K562 (cell line): ENCODE measurements around the gene PCDH9. TPM values are rescaled to one million over a fixed set of nuclear protein-coding genes. Genes with fewer than 3 reads are reported as not detected.

Source experiments
- CXXC5 ChIP-seq: fragments of 250-450 bp; sonication (Bioruptor Pico); IDR thresholded peaks from 2 replicates; pipeline ENCODE4 v1.8.0; 2022; ENCODE audit warnings: inconsistent platforms, mild to moderate bottlenecking, moderate library complexity
- FOXK2 ChIP-seq, 2 experiments: fragments of 450-650 bp; IDR thresholded peaks in 1 of 2; conservative IDR thresholded peaks in 1 of 2; 2 replicates each; pipeline ENCODE4 v1.6.1; 2016; ENCODE audit warnings: low read depth in 2 of 2, mild to moderate bottlenecking in 1 of 2
- KLF13 ChIP-seq: fragments of 450-650 bp; IDR thresholded peaks from 2 replicates; pipeline ENCODE4 v1.6.1; 2016; ENCODE audit warnings: missing genetic modification characterization, low read depth, mild to moderate bottlenecking, missing compliant biosample characterization, moderate library complexity, borderline replicate concordance
- MBD2 ChIP-seq: sonication (generic); IDR thresholded peaks from 2 replicates; pipeline ENCODE4 v1.6.1; 2016; ENCODE audit warnings: low read depth, borderline replicate concordance
- NFE2 ChIP-seq: IDR thresholded peaks from 2 replicates; pipeline ENCODE4 v1.6.1; 2014; ENCODE audit warnings: antibody characterized with exemption, low read depth
- NR4A1 ChIP-seq, 2 experiments: fragments of 250-450 bp in 1 of 2; fragments of 450-650 bp in 1 of 2; sonication (Bioruptor Pico) in 1 of 2; IDR thresholded peaks; 2 replicates each; pipeline versions ENCODE4 v1.4.0 to v1.6.1; 2016 to 2020; ENCODE audit warnings: mild to moderate bottlenecking in 2 of 2, missing compliant biosample characterization in 1 of 2, missing genetic modification characterization in 1 of 2, moderate library complexity in 1 of 2
- POLR2H ChIP-seq: IDR thresholded peaks from 2 replicates; pipeline ENCODE4 v1.6.1; 2016; ENCODE audit warnings: missing genetic modification characterization, low read depth, mild to moderate bottlenecking, control low read depth, missing compliant biosample characterization, moderate library complexity
- SAFB2 ChIP-seq: fragments of 200-400 bp; formaldehyde crosslinking; IDR thresholded peaks from 2 replicates; pipeline ENCODE4 v1.6.1; 2018; ENCODE audit warnings: borderline replicate concordance, low read length, low read depth, moderate library complexity; ENCODE audit not compliant: severe bottlenecking
- ZNF696 ChIP-seq: fragments of 250-450 bp; sonication (Bioruptor Pico); conservative IDR thresholded peaks from 2 replicates; pipeline ENCODE4 v1.4.0; 2020; ENCODE audit warnings: mild to moderate bottlenecking, moderate library complexity
- polyA plus RNA-seq, 8 experiments: library from polyadenylated mRNA; depleted of rRNA in 4 of 8; stranded (reverse) in 5 of 8; unstranded in 3 of 8; fragments of >200 nt; fragmentation: Nextera tagmentation in 2 of 8; fragmentation: Illumina TruSeq in 1 of 8; extraction: Ambion mirVana in 2 of 8; extraction: Trizol in 1 of 8; gene quantifications; 2 replicates each; pipeline versions ENCODE4 v1.2.1 to v1.2.3, GENCODE V29; 2011 to 2014; ENCODE audit warnings: inconsistent platforms in 1 of 8, missing spikeins in 1 of 8
- total RNA-seq, 7 experiments: library from RNA; depleted of rRNA in 6 of 7; stranded (reverse); fragments of >200 nt in 6 of 7; fragmentation: Illumina TruSeq in 2 of 7; extraction: Trizol in 2 of 7; gene quantifications; 2 replicates each; pipeline versions ENCODE4 v1.2.1 to v1.2.3, GENCODE V29; 2011 to 2021; ENCODE audit warnings: low replicate concordance in 1 of 7
- TF ChIP-seq, protein P1 (sequence below): fragments of 250-450 bp; sonication (Bioruptor Pico); IDR thresholded peaks from 2 replicates; pipeline ENCODE4 v1.8.0; 2021; ENCODE audit warnings: mild to moderate bottlenecking, moderate library complexity
- TF ChIP-seq, protein P2 (sequence below): fragments of 450-650 bp; IDR thresholded peaks from 2 replicates; pipeline ENCODE4 v1.6.1; 2016; ENCODE audit warnings: mild to moderate bottlenecking
- TF ChIP-seq, protein P3 (sequence below): fragments of 250-450 bp; sonication (Bioruptor Pico); IDR thresholded peaks from 2 replicates; pipeline ENCODE4 v1.5.0; 2021; ENCODE audit warnings: mild to moderate bottlenecking, moderate library complexity

PCDH9 gene
- total and polyA plus RNA-seq, 9 of the 15 experiments (the other 6 are each of a cell fraction or from before 2014, with no cell fraction given), result 1.1 to 6.7 (median 4.9) TPM

GRCh38 chr13:67136157-67136556 lies 94.0 kb downstream of the PCDH9 start (continued):
- TF ChIP-seq, protein P1, sequence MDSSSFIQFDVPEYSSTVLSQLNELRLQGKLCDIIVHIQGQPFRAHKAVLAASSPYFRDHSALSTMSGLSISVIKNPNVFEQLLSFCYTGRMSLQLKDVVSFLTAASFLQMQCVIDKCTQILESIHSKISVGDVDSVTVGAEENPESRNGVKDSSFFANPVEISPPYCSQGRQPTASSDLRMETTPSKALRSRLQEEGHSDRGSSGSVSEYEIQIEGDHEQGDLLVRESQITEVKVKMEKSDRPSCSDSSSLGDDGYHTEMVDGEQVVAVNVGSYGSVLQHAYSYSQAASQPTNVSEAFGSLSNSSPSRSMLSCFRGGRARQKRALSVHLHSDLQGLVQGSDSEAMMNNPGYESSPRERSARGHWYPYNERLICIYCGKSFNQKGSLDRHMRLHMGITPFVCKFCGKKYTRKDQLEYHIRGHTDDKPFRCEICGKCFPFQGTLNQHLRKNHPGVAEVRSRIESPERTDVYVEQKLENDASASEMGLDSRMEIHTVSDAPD (CRISPR knock-in tag), result no peak
- TF ChIP-seq, protein P2, sequence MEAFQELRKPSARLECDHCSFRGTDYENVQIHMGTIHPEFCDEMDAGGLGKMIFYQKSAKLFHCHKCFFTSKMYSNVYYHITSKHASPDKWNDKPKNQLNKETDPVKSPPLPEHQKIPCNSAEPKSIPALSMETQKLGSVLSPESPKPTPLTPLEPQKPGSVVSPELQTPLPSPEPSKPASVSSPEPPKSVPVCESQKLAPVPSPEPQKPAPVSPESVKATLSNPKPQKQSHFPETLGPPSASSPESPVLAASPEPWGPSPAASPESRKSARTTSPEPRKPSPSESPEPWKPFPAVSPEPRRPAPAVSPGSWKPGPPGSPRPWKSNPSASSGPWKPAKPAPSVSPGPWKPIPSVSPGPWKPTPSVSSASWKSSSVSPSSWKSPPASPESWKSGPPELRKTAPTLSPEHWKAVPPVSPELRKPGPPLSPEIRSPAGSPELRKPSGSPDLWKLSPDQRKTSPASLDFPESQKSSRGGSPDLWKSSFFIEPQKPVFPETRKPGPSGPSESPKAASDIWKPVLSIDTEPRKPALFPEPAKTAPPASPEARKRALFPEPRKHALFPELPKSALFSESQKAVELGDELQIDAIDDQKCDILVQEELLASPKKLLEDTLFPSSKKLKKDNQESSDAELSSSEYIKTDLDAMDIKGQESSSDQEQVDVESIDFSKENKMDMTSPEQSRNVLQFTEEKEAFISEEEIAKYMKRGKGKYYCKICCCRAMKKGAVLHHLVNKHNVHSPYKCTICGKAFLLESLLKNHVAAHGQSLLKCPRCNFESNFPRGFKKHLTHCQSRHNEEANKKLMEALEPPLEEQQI, result no peak
- TF ChIP-seq, protein P3, sequence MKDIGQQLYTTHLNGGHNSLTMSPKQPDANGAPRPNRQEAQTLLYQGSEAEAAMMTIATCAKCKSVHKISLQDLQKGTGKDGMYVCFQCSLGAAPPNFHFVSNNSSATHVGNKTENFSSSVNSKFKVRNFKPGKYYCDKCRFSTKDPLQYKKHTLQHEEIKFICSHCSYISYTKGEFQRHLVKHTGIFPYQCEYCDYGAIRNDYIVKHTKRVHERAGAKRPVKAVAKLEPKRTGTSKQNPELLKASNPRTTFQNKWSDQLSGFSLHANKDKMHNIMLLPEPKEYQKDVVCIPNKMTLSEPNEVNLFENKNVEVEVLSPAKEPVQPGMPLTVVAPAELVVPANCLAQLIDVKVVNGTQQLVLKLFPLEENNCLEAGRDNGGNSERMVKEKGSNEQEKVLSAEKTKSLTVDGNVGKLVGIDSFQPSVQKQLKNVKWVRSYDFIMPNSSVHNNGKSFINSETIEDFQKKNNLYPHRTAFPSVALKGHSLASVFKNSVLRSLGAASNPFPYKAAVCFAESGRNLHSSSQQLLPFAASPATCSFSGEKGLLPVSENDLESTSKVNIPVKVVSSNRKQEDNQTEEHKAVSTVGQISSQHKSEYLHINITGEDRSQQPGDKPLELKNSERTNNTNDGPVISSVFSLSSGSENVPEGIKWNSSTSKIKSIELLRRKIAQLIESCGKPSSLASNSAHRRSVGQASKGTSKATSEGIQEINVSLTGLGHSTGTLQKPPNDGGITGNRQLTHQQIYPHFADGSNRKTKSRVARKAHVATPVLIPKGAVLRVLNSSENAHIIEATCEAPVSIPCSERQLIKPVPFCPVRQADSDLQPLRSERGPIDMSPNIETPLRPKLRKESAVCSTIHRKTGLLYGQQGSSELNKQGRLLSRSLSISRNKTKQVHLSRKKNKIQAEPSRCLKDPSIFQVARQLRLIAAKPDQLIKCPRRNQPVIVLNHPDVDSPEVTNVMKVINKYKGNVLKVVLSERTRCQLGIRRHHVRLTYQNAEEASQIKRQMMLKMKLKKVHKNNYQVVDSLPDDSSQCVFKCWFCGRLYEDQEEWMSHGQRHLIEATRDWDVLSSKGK (CRISPR knock-in tag), result no peak
- TF ChIP-seq KLF13 (tag), result no peak
- no peak for TF ChIP-seq POLR2H (tag)
- no peak for TF ChIP-seq MBD2
- no peak for TF ChIP-seq SAFB2
- no peak for TF ChIP-seq NR4A1 (CRISPR knock-in tag; IDR thresholded peaks at IDR 0.05)
- no peak for TF ChIP-seq NR4A1 (tag; IDR thresholded peaks at IDR 0.05)
- no peak for TF ChIP-seq FOXK2 (conservative IDR thresholded peaks at IDR 0.05 in 1 of 2, IDR thresholded peaks at IDR 0.05 in 1 of 2; ENCODE audit: low read depth in 2 of 2)
- TF ChIP-seq ZNF696 (CRISPR knock-in tag), result no peak
- TF ChIP-seq CXXC5 (CRISPR knock-in tag), result peak; percentile 47; the same call in 1 of the 2 replicates
- TF ChIP-seq NFE2, result 0 out of 2 replicates have a peak, but pooled peaks have one; percentile 22
